ENCODE data around the gene CRYBA1. TPM values are rescaled to one million over a fixed set of nuclear protein-coding genes. Genes with fewer than 3 reads are reported as not detected.

The CRYBA1 gene
- total RNA-seq, 2 experiments from 2014 or later = not detected

Other genes with a start within 250 kb of the CRYBA1 start
- not detected for gene SEZ6, start 240.8 kb upstream of the CRYBA1 start, total RNA-seq
- gene PIPOX, start 203.7 kb upstream of the CRYBA1 start, total RNA-seq = 1 to 10 TPM; 3.0 TPM
- gene MYO18A, start 66.5 kb upstream of the CRYBA1 start, total RNA-seq = 10 to 100 TPM; 27.5 to 29.4 TPM
- 10 to 100 TPM; 49.5 to 56.4 TPM for gene NUFIP2, start 47.3 kb downstream of the CRYBA1 start, total RNA-seq
- 10 to 100 TPM; 33.5 to 34.6 TPM for gene TAOK1, start 143.5 kb downstream of the CRYBA1 start, total RNA-seq